CD4-positive, alpha-beta T cell treated with Interferon gamma for 1 hour (primary cell): ENCODE measurements around the gene OCA2.
"Not testable (repeated sequence)": the region's sequence is repeated elsewhere in the genome, so short reads cannot be mapped to it uniquely, and the experiment has no call there.

ENCODE experiments used
- DNase-seq: peaks from one replicate; pipeline ENCODE4 v3.0.0-alpha.2; 2020

Gene OCA2

GRCh38 chr15:28021281-28022039 lies 77.7 kb downstream of the OCA2 start:
- no peak for DNase-seq

GRCh38 chr15:28020644-28021043 lies 78.5 kb downstream of the OCA2 start:
- DNase-seq = no peak

- no peak for DNase-seq
Measured at GRCh38 chr15:28019594-28020309, 79.4 kb downstream of the OCA2 start.

GRCh38 chr15:28018291-28019044 lies 80.6 kb downstream of the OCA2 start:
- no peak for DNase-seq

GRCh38 chr15:28017423-28017924 lies 81.6 kb downstream of the OCA2 start:
- DNase-seq = no peak

GRCh38 chr15:28015855-28016254 lies 83.3 kb downstream of the OCA2 start:
- DNase-seq = no peak

- DNase-seq = no peak
Measured at GRCh38 chr15:28014623-28015200, 84.4 kb downstream of the OCA2 start.

GRCh38 chr15:28013976-28014375 lies 85.1 kb downstream of the OCA2 start:
- DNase-seq = no peak

GRCh38 chr15:28013480-28013879 lies 85.6 kb downstream of the OCA2 start:
- DNase-seq = no peak

- no peak for DNase-seq
Measured at GRCh38 chr15:28012231-28012630, 86.9 kb downstream of the OCA2 start.

GRCh38 chr15:28008175-28008574 lies 90.9 kb downstream of the OCA2 start:
- DNase-seq = not testable (repeated sequence)

- DNase-seq = no peak
Measured at GRCh38 chr15:28006116-28006905, 92.8 kb downstream of the OCA2 start.

- DNase-seq = no peak
Measured at GRCh38 chr15:28005004-28005527, 94.0 kb downstream of the OCA2 start.

- DNase-seq = no peak
Measured at GRCh38 chr15:28004143-28005003, 94.7 kb downstream of the OCA2 start.

GRCh38 chr15:28003302-28004037 lies 95.6 kb downstream of the OCA2 start:
- no peak for DNase-seq

- DNase-seq = no peak
Measured at GRCh38 chr15:28002867-28003266, 96.2 kb downstream of the OCA2 start.

- DNase-seq = no peak
Measured at GRCh38 chr15:28002136-28002861, 96.8 kb downstream of the OCA2 start.

GRCh38 chr15:28001641-28002040 lies 97.5 kb downstream of the OCA2 start:
- DNase-seq = no peak

GRCh38 chr15:27993996-27994780 lies 104.9 kb downstream of the OCA2 start:
- no peak for DNase-seq
